HepG2 (cell line): ENCODE results near the gene AKR1B15. TPM values are rescaled to one million over a fixed set of nuclear protein-coding genes. Genes with fewer than 3 reads are reported as not detected.
"Not testable (repeated sequence)": the region's sequence is repeated elsewhere in the genome, so short reads cannot be mapped to it uniquely, and the experiment has no call there.

ENCODE experiments used
- ATAC-seq: fragments of 200-7000 bp; cut with Tn5 transposase; 3 replicates; pipeline ENCODE4 v1.9.1; 2020; ENCODE audit warnings: mild to moderate bottlenecking, moderate library complexity
- BruUV-seq: library from RNA; stranded (reverse); fragments of 400-500 nt; replicated peaks from 2 replicates; lab custom pipeline; 2021; lab: Mats Ljungman, UMichigan
- CTCF ChIA-PET: fragments of 300-600 bp; formaldehyde crosslinking; extraction: SDS; loops from one replicate; lab custom pipeline; 2021; ENCODE audit warnings: low total read pairs, inconsistent platforms, low intra/inter-chr PET ratio; lab: Yijun Ruan, JAX
- POLR2A ChIA-PET: fragments of 350-600 bp; sonication (Branson Sonifier 250); formaldehyde crosslinking; loops from one replicate; lab custom pipeline; 2020; ENCODE audit warnings: antibody characterized with exemption, inconsistent platforms; lab: Yijun Ruan, JAX
- DNase-seq: peaks from one replicate; pipeline ENCODE4 v3.0.0-alpha.2; 2015; ENCODE audit warnings: low spot score
- FAIRE-seq: peaks from 3 replicates; lab custom pipeline; 2011; peaks lifted over from hg19 to GRCh38; lab: Jason Lieb, UNC
- H2AFZ ChIP-seq: one replicate; pipeline ENCODE4 v1.6.1; 2011; ENCODE audit warnings: low read length, inconsistent platforms
- H3K27ac ChIP-seq: fragments of 300-600 bp; 3 replicates; pipeline ENCODE4 v1.8.0; 2011; ENCODE audit warnings: mixed run types, mild to moderate bottlenecking, mixed read lengths, low read length, inconsistent platforms; ENCODE audit not compliant: insufficient read depth; ENCODE audit errors: extremely low read length
- H3K27me3 ChIP-seq, 2 experiments: fragments of 200-600 bp in 1 of 2; 2 replicates in 1 of 2; 3 replicates in 1 of 2; pipeline versions ENCODE4 v1.6.0 to v1.8.0; 2011; ENCODE audit warnings: low read length in 2 of 2, mild to moderate bottlenecking in 2 of 2, moderate library complexity in 2 of 2, inconsistent platforms in 1 of 2; ENCODE audit not compliant: insufficient read depth in 2 of 2, control insufficient read depth in 1 of 2
- H3K36me3 ChIP-seq, 2 experiments: fragments of 200-600 bp in 1 of 2; replicated peaks in 1 of 2; 2 replicates in 1 of 2; 3 replicates in 1 of 2; pipeline versions ENCODE4 v1.5.1 to v1.8.0; 2011; ENCODE audit warnings: low read length in 2 of 2, inconsistent platforms in 1 of 2; ENCODE audit not compliant: insufficient read depth in 2 of 2, control insufficient read depth in 1 of 2
- H3K4me1 ChIP-seq: 2 replicates; pipeline ENCODE4 v1.5.1; 2012; ENCODE audit warnings: low read length, inconsistent platforms; ENCODE audit not compliant: insufficient read depth
- H3K4me2 ChIP-seq: 2 replicates; pipeline ENCODE4 v1.6.0; 2011; ENCODE audit warnings: low read depth, low read length, inconsistent platforms
- H3K4me3 ChIP-seq, 3 experiments: fragments of 200-600 bp in 1 of 3; sonication (generic), shearing (Covaris generic) in 1 of 3; replicated peaks in 1 of 3; 2 replicates each; pipeline ENCODE4 v1.5.1; 2011 to 2016; ENCODE audit warnings: low read length in 3 of 3, inconsistent platforms in 2 of 3, low read depth in 2 of 3, mild to moderate bottlenecking in 2 of 3, control low read depth in 1 of 3, mixed read lengths in 1 of 3; ENCODE audit not compliant: insufficient read depth in 1 of 3
- H3K79me2 ChIP-seq: one replicate; pipeline ENCODE4 v1.6.1; 2011; ENCODE audit warnings: low read length, inconsistent platforms; ENCODE audit not compliant: insufficient read depth
- H3K9ac ChIP-seq: 2 replicates; pipeline ENCODE4 v1.6.0; 2011; ENCODE audit warnings: mild to moderate bottlenecking, low read depth, low read length, inconsistent platforms; ENCODE audit not compliant: insufficient read depth
- H3K9me3 ChIP-seq: 2 replicates; pipeline ENCODE4 v1.5.1; 2012; ENCODE audit warnings: mild to moderate bottlenecking, low read length
- H4K20me1 ChIP-seq: 2 replicates; pipeline ENCODE4 v1.6.0; 2011; ENCODE audit warnings: inconsistent platforms, mild to moderate bottlenecking, low read length, moderate library complexity; ENCODE audit not compliant: insufficient read depth
- ELF1 ChIP-seq: sonication (generic); formaldehyde crosslinking; IDR thresholded peaks from 2 replicates; pipeline ENCODE4 v1.4.0; 2020; ENCODE audit warnings: missing genetic modification reagents
- IRX3 ChIP-seq: sonication (generic); formaldehyde crosslinking; IDR thresholded peaks from 2 replicates; pipeline ENCODE4 v1.8.1; 2023; ENCODE audit warnings: mild to moderate bottlenecking, low read depth, missing genetic modification reagents, borderline replicate concordance
- PLRG1 ChIP-seq: fragments of 450-650 bp; conservative IDR thresholded peaks from 2 replicates; pipeline ENCODE4 v1.6.1; 2016
- POGZ ChIP-seq: sonication (generic); formaldehyde crosslinking; IDR thresholded peaks from 2 replicates; pipeline ENCODE4 v1.4.0; 2020; ENCODE audit warnings: mild to moderate bottlenecking, missing genetic modification reagents
- ZC3H13 ChIP-seq: sonication (generic); formaldehyde crosslinking; IDR thresholded peaks from 2 replicates; pipeline ENCODE4 v1.8.1; 2023; ENCODE audit warnings: mild to moderate bottlenecking, missing genetic modification reagents, moderate library complexity
- ZNF121 ChIP-seq: sonication (generic); formaldehyde crosslinking; IDR thresholded peaks from 2 replicates; pipeline ENCODE4 v1.5.0; 2020; ENCODE audit warnings: mild to moderate bottlenecking, missing genetic modification reagents
- ZNF160 ChIP-seq: sonication (generic); formaldehyde crosslinking; IDR thresholded peaks from 2 replicates; pipeline ENCODE4 v1.8.0; 2022; ENCODE audit warnings: mild to moderate bottlenecking, inconsistent platforms, missing genetic modification reagents
- ZNF558 ChIP-seq: sonication (generic); formaldehyde crosslinking; IDR thresholded peaks from 2 replicates; pipeline ENCODE4 v1.9.0; 2022; ENCODE audit warnings: mild to moderate bottlenecking, missing genetic modification reagents, borderline replicate concordance
- ZNF644 ChIP-seq: IDR thresholded peaks from 2 replicates; pipeline ENCODE4 v1.6.1; 2016; ENCODE audit warnings: low read depth
- ZNF782 ChIP-seq: sonication (generic); formaldehyde crosslinking; IDR thresholded peaks from 2 replicates; pipeline ENCODE4 v1.4.0; 2020; ENCODE audit warnings: missing genetic modification reagents, mild to moderate bottlenecking, borderline replicate concordance
- ZNF792 ChIP-seq: IDR thresholded peaks from 2 replicates; pipeline ENCODE4 v1.6.1; 2016
- WGBS: methylation state at CpG from one replicate; pipeline ENCODE4 v1.1.6; 2017; ENCODE audit warnings: low lambda C conversion rate; 5-methylcytosine and 5-hydroxymethylcytosine counted together
- in situ Hi-C: cut with HindIII; loops from 2 replicates; pipeline ENCODE4 v1.10.0; 2017; ENCODE audit warnings: low pct_unique_long_range_greater_than_20kb; ENCODE audit not compliant: extremely low pct_ligation_motif_present
- intact Hi-C: fragments of 100-400 bp; cut with micrococcal nuclease; formaldehyde crosslinking; loops from one replicate; pipeline ENCODE4 v1.10.0; 2022; ENCODE audit not compliant: unreplicated experiment
- polyA plus RNA-seq, 8 experiments: library from polyadenylated mRNA; depleted of rRNA in 3 of 8; stranded (reverse) in 7 of 8; unstranded in 1 of 8; fragments of >200 nt; fragmentation: Illumina TruSeq in 4 of 8; extraction: Trizol in 4 of 8; gene quantifications; 2 replicates each; pipeline versions ENCODE4 v1.2.1 to v1.2.3, GENCODE V29; 2011 to 2016; ENCODE audit warnings: low read depth in 4 of 8, missing spikeins in 1 of 8, mixed read lengths in 1 of 8; ENCODE audit not compliant: insufficient read depth in 1 of 8
- total RNA-seq, 5 experiments: library from RNA; depleted of rRNA; stranded (reverse); fragments of >200 nt; fragmentation: Illumina TruSeq; extraction: Trizol; gene quantifications; 2 replicates each; pipeline ENCODE4 v1.2.3, GENCODE V29; 2016; ENCODE audit warnings: low read depth in 1 of 5

Gene AKR1B15
- total and polyA plus RNA-seq, 2 of the 13 experiments (the other 11 are each of a cell fraction or from before 2014, with no cell fraction given): 0.77 TPM; not detected in 1

DNA sequence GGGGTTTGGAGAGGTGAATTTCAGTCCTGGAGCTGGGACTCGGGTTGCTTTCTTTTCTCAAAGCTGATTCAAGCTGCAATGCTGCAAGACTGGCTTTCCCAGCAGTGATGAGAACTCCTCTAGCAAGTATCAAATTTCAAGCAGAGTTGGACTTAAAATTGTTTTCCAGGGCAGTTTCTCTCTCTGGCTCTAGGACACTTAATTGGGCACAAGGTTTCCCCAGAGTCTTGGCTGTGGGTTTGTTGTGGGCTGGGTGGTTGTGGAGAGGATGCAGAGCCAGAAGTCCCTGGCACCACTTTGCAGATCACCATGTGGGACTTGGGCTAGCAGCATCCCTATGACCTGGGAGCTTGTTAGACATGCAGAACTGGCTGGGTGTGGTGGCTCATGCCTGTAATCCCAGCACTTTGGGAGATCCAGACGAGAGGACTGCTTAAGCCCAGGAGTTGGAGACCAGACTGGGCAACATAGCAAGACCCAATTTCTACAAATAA lies 16.8 kb downstream of the AKR1B15 start:
- TF ChIP-seq PLRG1 (no peak), ZNF121 (CRISPR knock-in tag) (peak; percentile 28; the same call in 1 of the 2 replicates)
- TF ChIP-seq, all 625 proteins: peak for 1
- Histone ChIP-seq H3K36me3 (no peaks in the 10 kb centered on the region), H3K4me3 (no peak overlapping the region), H3K9me3 (no peaks in the 10 kb centered on the region; the same call in 1 of the 2 replicates), H3K79me2 (no peaks in the 10 kb centered on the region), H4K20me1 (no peaks in the 10 kb centered on the region), H3K27ac (no peak overlapping the region), H3K4me2 (no peak overlapping the region), H3K4me1 (peaks cover 16% of the 10 kb centered on the region), H2AFZ (no peak overlapping the region), H3K9ac (no peak overlapping the region), H3K27me3 (peaks cover 0 to 27% of the 10 kb centered on the region in 2 experiments; a peak in 2 of 5 replicates)
- BruUV-seq: no TSS peak
- CTCF ChIA-PET: no interaction called here
- POLR2A ChIA-PET: no interaction called here
- in situ Hi-C loops (no loop called here), intact Hi-C loops (no loop called here)
- ATAC-seq (no peak), FAIRE-seq (no peak), DNase-seq (no peak)
- 6% methylated on average over 2 of the region's 2 CpGs for WGBS

DNA sequence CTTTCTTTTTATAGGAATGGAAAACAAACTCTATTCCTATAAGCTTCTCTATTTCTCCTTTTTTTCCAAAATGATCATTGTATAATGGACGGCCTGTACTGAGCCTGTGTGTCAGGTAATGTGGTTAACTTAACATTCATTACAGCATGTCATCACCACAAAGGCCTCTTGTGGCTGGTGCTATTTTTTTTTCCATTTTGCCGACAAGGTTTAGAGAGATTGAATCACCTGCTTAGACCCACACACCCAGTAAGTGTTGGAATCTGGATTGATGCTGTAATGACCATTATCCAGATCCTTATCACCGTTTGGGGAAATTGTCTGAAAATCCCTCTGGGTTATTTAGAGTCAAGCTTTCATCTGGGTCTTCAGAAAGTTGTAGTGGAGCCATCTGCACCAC lies 18.5 kb downstream of the AKR1B15 start:
- Histone ChIP-seq H2AFZ (no peak overlapping the region), H3K9ac (no peak overlapping the region), H3K27ac (no peak overlapping the region), H3K27me3 (peaks cover 0 to 27% of the 10 kb centered on the region in 2 experiments; a peak in 2 of 5 replicates), H3K36me3 (no peaks in the 10 kb centered on the region), H3K9me3 (no peaks in the 10 kb centered on the region; the same call in 1 of the 2 replicates), H4K20me1 (no peaks in the 10 kb centered on the region), H3K4me1 (peaks cover 14% of the 10 kb centered on the region), H3K4me3 (no peak overlapping the region), H3K4me2 (no peak overlapping the region), H3K79me2 (no peaks in the 10 kb centered on the region)
- CTCF ChIA-PET: no interaction called here
- in situ Hi-C loops: no loop called here
- TF ChIP-seq ZNF792 (CRISPR knock-in tag) (no peak), ZNF160 (CRISPR knock-in tag) (no peak), ZNF644 (no peak), POGZ (CRISPR knock-in tag) (no peak), ZC3H13 (no peak), ZNF558 (CRISPR knock-in tag) (no peak), ZNF782 (CRISPR knock-in tag) (no peak), IRX3 (CRISPR knock-in tag) (no peak), ELF1 (CRISPR knock-in tag) (no peak)
- no peak for DNase-seq
- POLR2A ChIA-PET: no interaction called here
- WGBS: 17% methylated on average over 3 of the region's 3 CpGs
- BruUV-seq: no TSS peak
- no peak for FAIRE-seq
- intact Hi-C loops: no loop called here
- ATAC-seq: no peak

DNA sequence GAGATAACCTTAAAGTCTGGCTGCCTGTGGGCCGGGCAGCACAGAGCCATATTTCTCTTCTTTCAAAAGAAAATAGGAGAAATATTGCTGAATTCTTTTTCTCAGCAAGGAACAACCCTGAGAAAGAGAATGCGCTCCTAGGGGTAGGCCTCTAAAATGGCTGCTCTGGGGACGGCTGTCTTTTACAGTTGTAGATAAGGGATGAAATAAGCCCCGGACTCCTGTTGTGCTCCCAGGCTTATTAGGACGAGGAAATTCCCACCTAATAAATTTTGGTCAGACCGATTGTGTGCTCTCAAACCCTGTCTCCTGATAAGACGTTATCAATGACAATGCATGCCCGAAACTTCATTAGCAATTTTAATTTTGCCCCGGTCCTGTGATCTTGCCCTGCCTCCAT lies 21.1 kb downstream of the AKR1B15 start:
- peaks cover 0 to 27% of the 10 kb centered on the region in 2 experiments; a peak in 3 of 5 replicates for H3K27me3 ChIP-seq
- FAIRE-seq, CTCF ChIA-PET, H3K36me3 ChIP-seq, ATAC-seq, in situ Hi-C loops, H4K20me1 ChIP-seq, intact Hi-C loops, H2AFZ ChIP-seq, BruUV-seq, H3K4me3 ChIP-seq, H3K4me1 ChIP-seq, H3K9me3 ChIP-seq, H3K27ac ChIP-seq, POLR2A ChIA-PET, H3K9ac ChIP-seq, H3K79me2 ChIP-seq, DNase-seq, H3K4me2 ChIP-seq: not testable (repeated sequence)
- WGBS: 39% methylated on average over 7 of the region's 9 CpGs
